GM12878 (cell line): Measurements from ENCODE around the gene MEGF11. TPM values are rescaled to one million over a fixed set of nuclear protein-coding genes. Genes with fewer than 3 reads are reported as not detected.

Experiments used
- NFXL1 ChIP-seq: fragments of 450-650 bp; IDR thresholded peaks from 2 replicates; pipeline ENCODE4 v1.6.1; 2017; ENCODE audit warnings: antibody characterized with exemption, mild to moderate bottlenecking, borderline replicate concordance
- POLR2AphosphoS2 ChIP-seq: IDR thresholded peaks from 2 replicates; pipeline ENCODE4 v1.6.1; 2011; ENCODE audit warnings: low read depth, mild to moderate bottlenecking, low read length, improper control_type of control experiment, moderate library complexity
- RCOR1 ChIP-seq: conservative IDR thresholded peaks from 2 replicates; pipeline ENCODE4 v1.6.1; 2012; ENCODE audit warnings: low read depth, low read length, improper control_type of control experiment
- ZNF24 ChIP-seq: fragments of 450-650 bp; IDR thresholded peaks from 2 replicates; pipeline ENCODE4 v1.6.1; 2017; ENCODE audit warnings: antibody characterized with exemption, mild to moderate bottlenecking
- polyA plus RNA-seq, 11 experiments: library from polyadenylated mRNA; depleted of rRNA in 4 of 11; unstranded in 6 of 11; stranded (reverse) in 5 of 11; fragments of >200 nt; fragmentation: Nextera tagmentation in 4 of 11; fragmentation: Illumina TruSeq in 1 of 11; extraction: Ambion mirVana in 4 of 11; extraction: Trizol in 1 of 11; gene quantifications; 1 replicate in 1 of 11; 2 replicates in 10 of 11; pipeline versions ENCODE4 v1.2.1 to v1.2.3, GENCODE V29; 2011 to 2016; ENCODE audit warnings: inconsistent platforms in 2 of 11, missing spikeins in 2 of 11, low read depth in 1 of 11
- total RNA-seq, 4 experiments: library from RNA; depleted of rRNA in 3 of 4; stranded (reverse); fragments of >200 nt in 3 of 4; fragmentation: Illumina TruSeq in 1 of 4; extraction: Trizol in 1 of 4; gene quantifications; 2 replicates each; pipeline versions ENCODE4 v1.2.1 to v1.2.3, GENCODE V29; 2013 to 2021
- TF ChIP-seq, protein P1 (sequence below): fragments of 450-650 bp; IDR thresholded peaks from 2 replicates; pipeline ENCODE4 v1.6.1; 2016; ENCODE audit warnings: mild to moderate bottlenecking, moderate library complexity, borderline replicate concordance
- TF ChIP-seq, protein P2 (sequence below): fragments of 450-650 bp; IDR thresholded peaks from 2 replicates; pipeline ENCODE4 v1.6.1; 2017; ENCODE audit warnings: low read depth, mild to moderate bottlenecking, moderate library complexity
- TF ChIP-seq, protein P3 (sequence below): fragments of 450-650 bp; formaldehyde crosslinking; IDR thresholded peaks from 2 replicates; pipeline ENCODE4 v1.5.0; 2022; ENCODE audit warnings: mild to moderate bottlenecking, missing genetic modification characterization
- TF ChIP-seq, protein P4 (sequence below): fragments of 450-650 bp; IDR thresholded peaks from 2 replicates; pipeline ENCODE4 v1.6.1; 2017; ENCODE audit warnings: mild to moderate bottlenecking, moderate library complexity

The MEGF11 gene
- total and polyA plus RNA-seq, 10 of the 15 experiments (the other 5 are each of a cell fraction or from before 2014, with no cell fraction given), result 0.03 to 1.7 (median 0.49) TPM

DNA sequence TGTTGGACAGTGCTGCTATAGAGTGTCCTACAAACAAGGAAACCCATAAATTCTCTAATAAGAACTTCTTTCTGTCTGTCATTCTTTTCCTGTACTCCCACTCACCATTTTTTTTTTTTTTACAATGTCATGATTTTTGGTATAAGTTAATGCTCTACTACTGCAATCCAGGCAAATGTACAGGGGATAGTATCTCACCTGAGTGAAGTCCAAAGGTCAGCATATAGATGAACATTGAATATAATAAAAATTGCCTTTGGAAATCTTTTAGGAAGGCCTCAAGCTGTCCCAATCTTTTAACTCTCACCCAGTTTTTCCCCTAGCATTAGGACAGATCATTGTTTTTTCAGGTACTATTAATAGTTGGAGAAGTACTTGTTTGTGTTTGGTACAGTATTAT lies 405.6 kb downstream of the MEGF11 start (continued):
- TF ChIP-seq, protein P1, sequence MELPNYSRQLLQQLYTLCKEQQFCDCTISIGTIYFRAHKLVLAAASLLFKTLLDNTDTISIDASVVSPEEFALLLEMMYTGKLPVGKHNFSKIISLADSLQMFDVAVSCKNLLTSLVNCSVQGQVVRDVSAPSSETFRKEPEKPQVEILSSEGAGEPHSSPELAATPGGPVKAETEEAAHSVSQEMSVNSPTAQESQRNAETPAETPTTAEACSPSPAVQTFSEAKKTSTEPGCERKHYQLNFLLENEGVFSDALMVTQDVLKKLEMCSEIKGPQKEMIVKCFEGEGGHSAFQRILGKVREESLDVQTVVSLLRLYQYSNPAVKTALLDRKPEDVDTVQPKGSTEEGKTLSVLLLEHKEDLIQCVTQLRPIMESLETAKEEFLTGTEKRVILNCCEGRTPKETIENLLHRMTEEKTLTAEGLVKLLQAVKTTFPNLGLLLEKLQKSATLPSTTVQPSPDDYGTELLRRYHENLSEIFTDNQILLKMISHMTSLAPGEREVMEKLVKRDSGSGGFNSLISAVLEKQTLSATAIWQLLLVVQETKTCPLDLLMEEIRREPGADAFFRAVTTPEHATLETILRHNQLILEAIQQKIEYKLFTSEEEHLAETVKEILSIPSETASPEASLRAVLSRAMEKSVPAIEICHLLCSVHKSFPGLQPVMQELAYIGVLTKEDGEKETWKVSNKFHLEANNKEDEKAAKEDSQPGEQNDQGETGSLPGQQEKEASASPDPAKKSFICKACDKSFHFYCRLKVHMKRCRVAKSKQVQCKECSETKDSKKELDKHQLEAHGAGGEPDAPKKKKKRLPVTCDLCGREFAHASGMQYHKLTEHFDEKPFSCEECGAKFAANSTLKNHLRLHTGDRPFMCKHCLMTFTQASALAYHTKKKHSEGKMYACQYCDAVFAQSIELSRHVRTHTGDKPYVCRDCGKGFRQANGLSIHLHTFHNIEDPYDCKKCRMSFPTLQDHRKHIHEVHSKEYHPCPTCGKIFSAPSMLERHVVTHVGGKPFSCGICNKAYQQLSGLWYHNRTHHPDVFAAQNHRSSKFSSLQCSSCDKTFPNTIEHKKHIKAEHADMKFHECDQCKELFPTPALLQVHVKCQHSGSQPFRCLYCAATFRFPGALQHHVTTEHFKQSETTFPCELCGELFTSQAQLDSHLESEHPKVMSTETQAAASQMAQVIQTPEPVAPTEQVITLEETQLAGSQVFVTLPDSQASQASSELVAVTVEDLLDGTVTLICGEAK, result no peak
- no peak for TF ChIP-seq NFXL1
- no peak for TF ChIP-seq POLR2AphosphoS2
- no peak for TF ChIP-seq RCOR1
- TF ChIP-seq, protein P2, sequence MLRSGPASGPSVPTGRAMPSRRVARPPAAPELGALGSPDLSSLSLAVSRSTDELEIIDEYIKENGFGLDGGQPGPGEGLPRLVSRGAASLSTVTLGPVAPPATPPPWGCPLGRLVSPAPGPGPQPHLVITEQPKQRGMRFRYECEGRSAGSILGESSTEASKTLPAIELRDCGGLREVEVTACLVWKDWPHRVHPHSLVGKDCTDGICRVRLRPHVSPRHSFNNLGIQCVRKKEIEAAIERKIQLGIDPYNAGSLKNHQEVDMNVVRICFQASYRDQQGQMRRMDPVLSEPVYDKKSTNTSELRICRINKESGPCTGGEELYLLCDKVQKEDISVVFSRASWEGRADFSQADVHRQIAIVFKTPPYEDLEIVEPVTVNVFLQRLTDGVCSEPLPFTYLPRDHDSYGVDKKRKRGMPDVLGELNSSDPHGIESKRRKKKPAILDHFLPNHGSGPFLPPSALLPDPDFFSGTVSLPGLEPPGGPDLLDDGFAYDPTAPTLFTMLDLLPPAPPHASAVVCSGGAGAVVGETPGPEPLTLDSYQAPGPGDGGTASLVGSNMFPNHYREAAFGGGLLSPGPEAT, result no peak
- TF ChIP-seq, protein P3, sequence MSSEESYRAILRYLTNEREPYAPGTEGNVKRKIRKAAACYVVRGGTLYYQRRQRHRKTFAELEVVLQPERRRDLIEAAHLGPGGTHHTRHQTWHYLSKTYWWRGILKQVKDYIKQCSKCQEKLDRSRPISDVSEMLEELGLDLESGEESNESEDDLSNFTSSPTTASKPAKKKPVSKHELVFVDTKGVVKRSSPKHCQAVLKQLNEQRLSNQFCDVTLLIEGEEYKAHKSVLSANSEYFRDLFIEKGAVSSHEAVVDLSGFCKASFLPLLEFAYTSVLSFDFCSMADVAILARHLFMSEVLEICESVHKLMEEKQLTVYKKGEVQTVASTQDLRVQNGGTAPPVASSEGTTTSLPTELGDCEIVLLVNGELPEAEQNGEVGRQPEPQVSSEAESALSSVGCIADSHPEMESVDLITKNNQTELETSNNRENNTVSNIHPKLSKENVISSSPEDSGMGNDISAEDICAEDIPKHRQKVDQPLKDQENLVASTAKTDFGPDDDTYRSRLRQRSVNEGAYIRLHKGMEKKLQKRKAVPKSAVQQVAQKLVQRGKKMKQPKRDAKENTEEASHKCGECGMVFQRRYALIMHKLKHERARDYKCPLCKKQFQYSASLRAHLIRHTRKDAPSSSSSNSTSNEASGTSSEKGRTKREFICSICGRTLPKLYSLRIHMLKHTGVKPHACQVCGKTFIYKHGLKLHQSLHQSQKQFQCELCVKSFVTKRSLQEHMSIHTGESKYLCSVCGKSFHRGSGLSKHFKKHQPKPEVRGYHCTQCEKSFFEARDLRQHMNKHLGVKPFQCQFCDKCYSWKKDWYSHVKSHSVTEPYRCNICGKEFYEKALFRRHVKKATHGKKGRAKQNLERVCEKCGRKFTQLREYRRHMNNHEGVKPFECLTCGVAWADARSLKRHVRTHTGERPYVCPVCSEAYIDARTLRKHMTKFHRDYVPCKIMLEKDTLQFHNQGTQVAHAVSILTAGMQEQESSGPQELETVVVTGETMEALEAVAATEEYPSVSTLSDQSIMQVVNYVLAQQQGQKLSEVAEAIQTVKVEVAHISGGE, result no peak
- no peak for TF ChIP-seq ZNF24
- TF ChIP-seq, protein P4, sequence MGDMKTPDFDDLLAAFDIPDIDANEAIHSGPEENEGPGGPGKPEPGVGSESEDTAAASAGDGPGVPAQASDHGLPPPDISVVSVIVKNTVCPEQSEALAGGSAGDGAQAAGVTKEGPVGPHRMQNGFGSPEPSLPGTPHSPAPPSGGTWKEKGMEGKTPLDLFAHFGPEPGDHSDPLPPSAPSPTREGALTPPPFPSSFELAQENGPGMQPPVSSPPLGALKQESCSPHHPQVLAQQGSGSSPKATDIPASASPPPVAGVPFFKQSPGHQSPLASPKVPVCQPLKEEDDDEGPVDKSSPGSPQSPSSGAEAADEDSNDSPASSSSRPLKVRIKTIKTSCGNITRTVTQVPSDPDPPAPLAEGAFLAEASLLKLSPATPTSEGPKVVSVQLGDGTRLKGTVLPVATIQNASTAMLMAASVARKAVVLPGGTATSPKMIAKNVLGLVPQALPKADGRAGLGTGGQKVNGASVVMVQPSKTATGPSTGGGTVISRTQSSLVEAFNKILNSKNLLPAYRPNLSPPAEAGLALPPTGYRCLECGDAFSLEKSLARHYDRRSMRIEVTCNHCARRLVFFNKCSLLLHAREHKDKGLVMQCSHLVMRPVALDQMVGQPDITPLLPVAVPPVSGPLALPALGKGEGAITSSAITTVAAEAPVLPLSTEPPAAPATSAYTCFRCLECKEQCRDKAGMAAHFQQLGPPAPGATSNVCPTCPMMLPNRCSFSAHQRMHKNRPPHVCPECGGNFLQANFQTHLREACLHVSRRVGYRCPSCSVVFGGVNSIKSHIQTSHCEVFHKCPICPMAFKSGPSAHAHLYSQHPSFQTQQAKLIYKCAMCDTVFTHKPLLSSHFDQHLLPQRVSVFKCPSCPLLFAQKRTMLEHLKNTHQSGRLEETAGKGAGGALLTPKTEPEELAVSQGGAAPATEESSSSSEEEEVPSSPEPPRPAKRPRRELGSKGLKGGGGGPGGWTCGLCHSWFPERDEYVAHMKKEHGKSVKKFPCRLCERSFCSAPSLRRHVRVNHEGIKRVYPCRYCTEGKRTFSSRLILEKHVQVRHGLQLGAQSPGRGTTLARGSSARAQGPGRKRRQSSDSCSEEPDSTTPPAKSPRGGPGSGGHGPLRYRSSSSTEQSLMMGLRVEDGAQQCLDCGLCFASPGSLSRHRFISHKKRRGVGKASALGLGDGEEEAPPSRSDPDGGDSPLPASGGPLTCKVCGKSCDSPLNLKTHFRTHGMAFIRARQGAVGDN, result no peak
